ENCODE measurements around the gene TMEM72.

DNA sequence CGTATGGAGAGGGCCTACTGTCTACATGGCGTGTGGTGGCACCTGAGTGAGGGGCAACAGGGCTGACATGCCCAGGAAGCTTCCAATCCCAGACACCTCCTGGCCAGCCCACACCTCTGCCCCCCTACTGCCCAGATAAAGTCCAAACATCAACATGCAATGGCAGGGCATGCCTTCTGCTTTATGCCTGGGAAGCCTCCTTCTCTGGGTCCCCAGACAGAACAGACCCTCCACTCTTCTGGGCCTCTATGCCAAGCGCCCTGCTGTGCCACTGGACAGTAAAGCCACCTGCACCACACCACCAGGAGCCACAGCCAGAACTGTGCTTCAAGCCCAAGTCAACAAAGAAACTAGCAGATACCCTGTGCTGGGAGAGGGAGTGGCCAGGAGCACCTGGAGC lies 12.5 kb downstream of the TMEM72 start:
- TF ChIP-seq POLR2A (IDR thresholded peaks at IDR 0.05) (no peak), POLR2AphosphoS5 (IDR thresholded peaks at IDR 0.05) (no peak)
